T-helper 2 cell treated with Interferon-gamma antibody and Interleukin-4, amounts not matched to agents 5 μg/mL and 100 μg/mL, for 36 hours (primary cell): ENCODE measurements around the gene EFCAB5.
"Not testable (repeated sequence)": the region's sequence is repeated elsewhere in the genome, so short reads cannot be mapped to it uniquely, and the experiment has no call there.

ENCODE experiments used
- DNase-seq: peaks from one replicate; pipeline ENCODE4 v3.0.0; 2021; ENCODE audit warnings: low spot score
- H3K27ac Mint-ChIP-seq: one replicate; pipeline ENCODE4 v1.8.0; 2021; ENCODE audit warnings: mild to moderate bottlenecking, mixed read lengths
- H3K27me3 Mint-ChIP-seq: one replicate; pipeline ENCODE4 v1.8.0; 2021; ENCODE audit warnings: low read depth, mixed read lengths
- H3K36me3 Mint-ChIP-seq: one replicate; pipeline ENCODE4 v1.8.0; 2021; ENCODE audit warnings: low read depth, mixed read lengths
- H3K4me1 Mint-ChIP-seq: one replicate; pipeline ENCODE4 v1.8.0; 2021; ENCODE audit warnings: low read depth, mixed read lengths
- H3K4me3 Mint-ChIP-seq: one replicate; pipeline ENCODE4 v1.8.0; 2022; ENCODE audit warnings: mild to moderate bottlenecking, moderate library complexity, mixed read lengths
- H3K9me3 Mint-ChIP-seq: one replicate; pipeline ENCODE4 v1.8.0; 2021; ENCODE audit warnings: mixed read lengths

The EFCAB5 gene

DNA sequence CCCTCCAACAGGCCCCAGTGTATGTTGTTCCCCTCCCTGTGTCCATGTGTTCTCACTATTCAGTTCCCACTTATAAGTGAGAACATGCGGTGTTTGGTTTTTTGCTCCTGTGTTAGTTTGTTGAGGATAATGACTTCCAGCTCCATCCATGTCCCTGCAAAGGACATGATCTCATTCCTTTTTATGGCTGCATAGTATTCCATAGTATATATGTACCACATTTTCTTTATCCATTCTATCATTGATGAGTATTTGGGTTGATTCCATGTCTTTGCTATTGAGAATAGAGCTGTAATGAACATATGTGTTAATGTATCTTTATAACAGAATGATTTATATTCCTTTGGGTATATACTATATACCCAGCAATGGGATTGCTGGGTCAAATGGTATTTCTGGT lies 16.1 kb downstream of the EFCAB5 start:
- Mint-ChIP-seq H3K9me3 (peaks cover 15% of the 10 kb centered on the region), H3K27me3 (peaks cover 13% of the 10 kb centered on the region)

DNA sequence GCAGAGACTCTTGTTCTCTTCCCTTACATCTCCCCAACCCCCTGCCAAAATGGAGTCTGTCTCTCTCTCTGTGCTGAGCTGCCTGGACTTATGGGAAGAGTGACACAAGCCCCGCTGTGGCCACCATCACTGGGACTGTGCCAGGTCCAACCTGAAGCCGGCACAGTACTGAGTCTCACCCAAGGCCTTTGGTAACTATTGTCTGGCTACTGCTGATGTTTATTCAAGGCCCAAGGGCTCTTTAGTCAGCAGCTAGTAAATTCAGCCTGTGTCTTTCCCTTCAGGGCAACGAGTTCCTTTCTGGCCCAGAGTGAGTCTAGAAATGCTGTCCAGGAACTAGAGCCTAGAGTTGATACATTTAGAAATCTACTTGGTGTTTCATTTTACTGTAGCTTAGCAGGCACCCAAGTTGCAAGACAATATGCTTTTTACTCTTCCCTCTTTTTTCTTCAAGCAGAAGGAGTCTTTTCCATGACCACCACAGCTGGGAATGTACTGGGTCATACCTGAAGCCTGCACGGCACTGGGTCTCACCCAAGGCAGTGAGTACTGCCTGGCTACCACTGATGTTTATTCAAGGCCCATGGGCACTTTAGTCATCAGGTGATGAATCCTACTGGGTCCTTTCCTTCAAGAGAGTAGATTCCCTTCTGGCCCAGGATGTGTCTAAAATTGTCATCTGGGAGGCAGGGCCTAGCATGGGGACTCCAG lies 17.7 kb downstream of the EFCAB5 start:
- no peak for DNase-seq
- H3K36me3 Mint-ChIP-seq, result no peaks in the 10 kb centered on the region
- H3K27ac Mint-ChIP-seq, result no peak overlapping the region
- peaks cover 7% of the 10 kb centered on the region for H3K9me3 Mint-ChIP-seq
- peaks cover 15% of the 10 kb centered on the region for H3K27me3 Mint-ChIP-seq
- no peak overlapping the region for H3K4me3 Mint-ChIP-seq
- H3K4me1 Mint-ChIP-seq, result no peaks in the 10 kb centered on the region

More for the DNA sequence above, 16.1 kb downstream of the EFCAB5 start:
- H3K36me3 Mint-ChIP-seq, H3K27ac Mint-ChIP-seq, DNase-seq, H3K4me3 Mint-ChIP-seq, H3K4me1 Mint-ChIP-seq: not testable (repeated sequence)

DNA sequence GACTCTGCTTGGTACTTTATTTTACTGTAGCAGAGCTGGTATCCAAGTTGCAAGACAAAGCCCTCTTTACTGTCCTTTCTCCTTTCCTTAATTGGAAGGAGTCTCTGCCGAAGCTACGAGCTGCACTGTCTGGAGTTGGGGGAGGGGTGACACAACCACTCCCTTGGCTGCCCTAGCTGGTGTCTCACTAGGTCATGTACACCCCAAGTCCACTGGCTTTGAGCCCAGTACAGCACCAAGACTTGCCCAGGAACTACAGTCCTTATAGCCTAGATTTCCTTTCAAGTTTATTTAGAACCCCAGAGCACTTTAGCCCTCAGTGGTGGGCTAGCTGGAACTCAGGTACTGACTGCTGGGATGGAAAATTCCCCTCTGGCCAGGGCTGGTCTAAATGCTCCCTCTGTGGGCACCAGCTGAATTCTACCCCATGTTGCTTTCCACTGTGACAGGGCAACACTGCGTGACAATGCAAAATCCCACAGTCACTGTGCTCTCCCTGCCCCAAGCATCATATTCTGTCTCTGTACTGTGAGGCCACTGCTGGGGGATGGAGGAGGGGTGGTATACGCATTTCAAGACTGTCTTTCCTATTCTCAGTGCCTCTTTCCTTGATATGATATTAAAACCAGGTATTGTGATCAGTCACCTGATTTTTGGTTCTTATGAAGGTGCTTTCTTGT lies 18.4 kb downstream of the EFCAB5 start:
- peaks cover 15% of the 10 kb centered on the region for H3K27me3 Mint-ChIP-seq
- no peak overlapping the region for H3K27ac Mint-ChIP-seq
- H3K4me3 Mint-ChIP-seq, result no peak overlapping the region
- no peak for DNase-seq
- no peaks in the 10 kb centered on the region for H3K36me3 Mint-ChIP-seq
- H3K4me1 Mint-ChIP-seq, result no peaks in the 10 kb centered on the region
- H3K9me3 Mint-ChIP-seq, result peaks cover 3% of the 10 kb centered on the region

DNA sequence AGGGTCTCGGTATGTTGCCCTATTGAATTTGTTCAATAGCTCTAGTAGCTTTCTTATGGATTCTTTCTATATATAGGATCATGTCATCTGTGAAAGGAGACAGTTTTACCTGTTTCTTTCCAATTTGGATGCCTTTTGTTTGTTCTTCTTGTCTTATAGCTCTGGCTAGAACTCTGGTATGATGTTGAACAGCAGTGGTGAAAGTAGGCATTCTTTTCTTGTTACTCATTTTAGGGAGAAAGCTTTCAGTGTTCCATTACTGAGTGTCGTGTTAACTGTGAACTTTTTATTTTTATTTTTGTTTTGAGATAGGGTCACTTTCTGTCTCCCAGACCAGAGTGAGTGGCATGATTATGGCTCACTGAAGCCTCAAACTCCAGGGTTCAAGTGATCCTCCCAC lies 21.2 kb downstream of the EFCAB5 start:
- Mint-ChIP-seq H3K27me3 (peaks cover 10% of the 10 kb centered on the region), H3K36me3 (no peaks in the 10 kb centered on the region), H3K4me3 (no peak overlapping the region), H3K9me3 (no peaks in the 10 kb centered on the region), H3K27ac (no peak overlapping the region), H3K4me1 (no peaks in the 10 kb centered on the region)
- no peak for DNase-seq

DNA sequence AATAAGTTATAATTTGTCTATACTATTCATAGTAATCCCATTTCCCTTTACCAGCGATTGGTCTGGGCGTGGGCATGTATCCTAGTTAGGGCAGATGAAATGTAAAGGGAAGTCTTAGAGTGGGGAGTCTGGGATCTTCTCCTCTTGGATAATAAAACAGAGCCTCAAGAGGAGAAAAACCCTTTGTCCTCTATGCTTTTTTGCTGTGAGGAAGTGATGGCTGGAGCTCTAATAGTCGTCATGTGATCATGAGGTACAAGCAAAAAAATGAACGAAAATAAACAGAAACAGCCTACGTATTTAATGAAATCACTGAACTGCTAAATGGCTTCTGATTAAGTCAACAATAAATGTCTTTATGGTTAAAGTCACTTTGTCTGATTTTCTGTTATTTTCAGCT lies 26.8 kb downstream of the EFCAB5 start:
- H3K4me3 Mint-ChIP-seq, result no peak overlapping the region
- H3K27me3 Mint-ChIP-seq, result peaks cover 5% of the 10 kb centered on the region
- H3K27ac Mint-ChIP-seq, result no peak overlapping the region
- no peak for DNase-seq
- no peaks in the 10 kb centered on the region for H3K36me3 Mint-ChIP-seq
- H3K4me1 Mint-ChIP-seq, result no peaks in the 10 kb centered on the region
- no peaks in the 10 kb centered on the region for H3K9me3 Mint-ChIP-seq

DNA sequence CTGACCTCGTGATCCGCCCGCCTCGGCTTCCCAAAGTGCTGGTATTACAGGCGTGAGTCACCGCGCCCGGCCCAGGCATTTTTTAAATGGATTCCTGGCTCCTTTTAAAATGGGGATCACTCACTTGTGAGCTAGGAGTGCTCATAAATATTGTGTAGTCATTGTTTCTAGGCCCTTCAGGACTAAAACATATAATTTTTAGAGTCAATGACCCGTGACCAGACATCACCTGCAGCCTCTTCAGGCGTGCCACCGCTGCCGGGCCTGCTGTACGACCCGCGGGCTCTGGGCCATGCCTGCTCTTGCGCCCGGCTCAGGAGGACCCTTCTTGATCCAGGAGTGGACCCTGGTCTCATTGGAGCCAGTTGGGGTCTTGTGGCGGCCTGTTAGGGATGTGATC lies 30.8 kb downstream of the EFCAB5 start:
- Mint-ChIP-seq H3K9me3 (no peaks in the 10 kb centered on the region), H3K4me3 (no peak overlapping the region), H3K27ac (no peak overlapping the region), H3K4me1 (no peaks in the 10 kb centered on the region), H3K27me3 (peaks cover 14% of the 10 kb centered on the region), H3K36me3 (no peaks in the 10 kb centered on the region)
- no peak for DNase-seq

DNA sequence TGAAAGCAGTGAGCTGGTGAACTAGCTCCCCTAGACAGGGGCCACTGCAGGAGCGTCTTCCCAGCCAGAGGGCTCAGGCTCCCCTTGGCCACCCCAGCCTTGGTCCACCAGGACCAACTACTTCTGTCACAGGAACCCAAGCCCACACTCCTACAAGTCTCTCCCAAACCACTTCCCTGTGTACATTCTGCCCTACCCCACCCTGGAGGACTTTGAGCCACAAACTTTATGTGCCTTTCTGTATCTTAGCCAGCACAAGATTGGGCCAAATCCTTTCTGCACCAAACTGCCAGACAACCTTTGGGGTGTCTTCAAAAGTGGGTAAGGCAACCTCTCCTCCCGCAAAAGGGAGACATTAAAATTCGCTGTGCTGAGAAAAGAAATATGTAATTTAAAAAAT lies 31.6 kb downstream of the EFCAB5 start:
- no peaks in the 10 kb centered on the region for H3K9me3 Mint-ChIP-seq
- peaks cover 16% of the 10 kb centered on the region for H3K27me3 Mint-ChIP-seq
- no peak for DNase-seq
- H3K4me1 Mint-ChIP-seq, result no peaks in the 10 kb centered on the region
- H3K27ac Mint-ChIP-seq, result no peak overlapping the region
- no peak overlapping the region for H3K4me3 Mint-ChIP-seq
- H3K36me3 Mint-ChIP-seq, result no peaks in the 10 kb centered on the region

DNA sequence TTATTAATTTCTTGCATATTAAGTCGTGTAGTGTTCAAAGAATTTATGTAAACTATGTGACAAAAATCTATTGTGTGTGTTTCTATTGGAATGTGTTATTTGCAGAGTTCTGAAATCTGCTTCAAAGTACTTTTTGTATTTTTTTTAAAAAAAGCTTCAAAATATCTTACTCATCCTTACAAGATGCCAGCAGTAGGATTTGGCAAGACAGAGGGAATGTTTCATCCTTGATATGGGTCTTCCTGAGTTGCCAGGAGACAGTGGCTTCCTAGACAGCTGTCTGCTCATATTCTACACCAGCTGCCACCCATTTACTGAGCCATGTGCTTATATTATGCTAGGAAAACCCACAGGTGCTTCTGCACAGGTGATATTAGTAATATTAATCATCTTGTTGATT lies 36.4 kb downstream of the EFCAB5 start:
- H3K36me3 Mint-ChIP-seq, result no peaks in the 10 kb centered on the region
- H3K4me3 Mint-ChIP-seq, result no peak overlapping the region
- H3K27me3 Mint-ChIP-seq, result peaks cover 20% of the 10 kb centered on the region
- no peak overlapping the region for H3K27ac Mint-ChIP-seq
- no peak for DNase-seq
- H3K9me3 Mint-ChIP-seq, result no peaks in the 10 kb centered on the region
- no peaks in the 10 kb centered on the region for H3K4me1 Mint-ChIP-seq

DNA sequence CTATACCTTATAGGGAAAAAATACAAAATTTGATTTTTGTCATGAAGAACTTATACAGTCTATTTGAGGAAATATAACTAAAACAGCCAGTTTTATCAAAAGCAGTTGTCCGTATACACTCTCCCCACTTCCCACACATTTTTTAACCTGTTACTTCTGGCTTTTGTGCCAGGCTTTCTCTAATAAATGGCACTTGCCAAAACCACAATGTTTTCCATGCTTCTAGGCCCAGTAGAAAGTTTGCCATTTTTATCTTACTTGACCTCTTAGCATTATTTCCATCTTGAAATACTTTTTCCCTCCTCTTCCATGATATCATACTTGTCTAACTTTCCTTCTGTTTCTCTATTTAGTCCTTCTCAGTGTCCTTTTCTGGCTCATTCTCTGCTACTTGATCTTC lies 38.8 kb downstream of the EFCAB5 start:
- DNase-seq, result no peak
- Mint-ChIP-seq H3K27me3 (peaks cover 20% of the 10 kb centered on the region), H3K4me3 (no peak overlapping the region), H3K4me1 (no peaks in the 10 kb centered on the region), H3K27ac (no peak overlapping the region), H3K36me3 (no peaks in the 10 kb centered on the region), H3K9me3 (no peaks in the 10 kb centered on the region)

DNA sequence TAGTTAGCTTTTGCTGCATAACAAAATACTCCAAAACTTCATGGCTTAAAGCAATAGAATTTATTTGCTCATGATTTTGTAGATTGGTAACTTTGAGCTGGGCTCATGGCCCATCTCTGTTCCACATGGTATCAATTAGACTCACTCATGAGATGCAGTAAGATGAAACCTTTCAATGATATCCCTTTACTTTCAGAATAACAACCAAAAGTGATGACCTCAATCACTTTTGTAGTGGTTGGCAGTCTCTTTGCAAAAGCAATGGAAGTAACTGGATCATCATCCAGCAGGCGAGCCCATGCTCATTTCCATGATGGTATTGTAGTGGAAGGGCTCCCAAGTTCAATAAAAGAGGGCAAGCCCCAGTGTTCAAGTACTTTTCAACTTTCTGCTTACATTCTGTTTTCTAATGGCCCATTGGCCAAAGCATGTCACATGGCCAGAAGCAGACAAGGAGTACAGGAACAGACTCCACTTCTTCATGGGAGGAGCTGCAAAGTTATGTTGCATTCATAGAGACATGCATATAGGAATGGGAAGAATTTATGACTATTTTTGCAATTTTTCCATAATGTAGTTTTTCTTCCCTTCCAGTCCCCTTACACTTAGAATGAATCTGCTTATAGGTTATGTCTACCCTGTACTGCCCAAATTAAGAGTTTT lies 41.7 kb downstream of the EFCAB5 start:
- Mint-ChIP-seq H3K27me3 (peaks cover 7% of the 10 kb centered on the region), H3K4me3 (no peak overlapping the region), H3K9me3 (no peaks in the 10 kb centered on the region), H3K27ac (no peak overlapping the region), H3K36me3 (no peaks in the 10 kb centered on the region), H3K4me1 (no peaks in the 10 kb centered on the region)
- no peak for DNase-seq

DNA sequence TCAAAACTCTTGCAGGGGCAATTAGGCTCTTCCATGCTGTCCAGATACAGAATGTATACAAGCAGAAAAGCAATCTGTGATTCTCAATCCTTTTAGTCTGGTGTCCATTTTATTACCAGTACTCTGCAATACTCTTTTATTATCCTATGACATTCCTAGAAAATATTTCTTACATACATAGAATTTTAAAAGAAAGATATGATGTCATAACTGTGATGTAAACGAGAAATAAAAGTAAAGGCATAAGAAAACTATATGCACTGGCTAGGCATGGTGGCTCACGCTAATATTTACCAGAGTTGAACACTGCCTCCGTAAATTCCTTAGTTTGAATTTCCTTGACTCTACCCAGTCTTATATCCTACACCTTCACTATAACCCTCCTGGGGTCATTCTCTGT lies 55.0 kb downstream of the EFCAB5 start:
- Mint-ChIP-seq H3K27ac (no peak overlapping the region), H3K27me3 (peaks cover 14% of the 10 kb centered on the region), H3K4me3 (no peak overlapping the region), H3K36me3 (no peaks in the 10 kb centered on the region), H3K9me3 (peaks cover 3% of the 10 kb centered on the region), H3K4me1 (peaks cover 9% of the 10 kb centered on the region)
- no peak for DNase-seq

DNA sequence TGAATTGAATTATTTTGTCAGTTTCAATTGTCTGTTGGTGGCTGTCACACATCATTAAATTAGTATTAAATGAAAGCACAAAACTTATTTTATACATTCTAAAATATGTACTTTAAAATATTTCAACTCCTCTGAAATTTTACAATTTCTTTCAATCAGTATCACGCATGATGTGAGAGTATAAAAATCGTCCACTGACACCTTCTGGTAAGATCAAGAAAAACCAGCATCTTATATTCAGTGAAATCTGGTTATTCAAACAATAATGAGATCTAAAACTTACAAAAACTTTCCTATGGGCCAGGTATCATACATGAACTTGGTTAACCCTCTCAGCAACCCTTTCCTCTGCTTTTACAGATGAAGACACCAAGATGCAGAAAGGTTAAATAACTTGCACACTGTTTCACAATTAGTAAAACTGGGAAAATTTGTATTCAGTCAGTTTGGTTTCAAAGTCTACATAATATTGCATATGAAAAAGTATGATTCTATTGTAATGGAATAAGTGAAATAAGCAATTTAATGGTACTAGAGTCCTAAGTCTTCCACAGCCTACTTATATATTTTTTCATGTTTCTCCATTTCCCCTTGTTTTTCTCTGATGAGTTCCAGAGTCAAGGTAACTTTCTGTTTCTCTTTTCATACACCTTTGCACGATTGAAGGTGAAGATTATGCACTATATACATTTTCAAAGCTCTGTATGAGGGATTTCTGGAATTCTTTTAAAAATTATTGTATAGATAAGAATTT lies 58.7 kb downstream of the EFCAB5 start:
- H3K27me3 Mint-ChIP-seq, result peaks cover 14% of the 10 kb centered on the region
- no peak overlapping the region for H3K27ac Mint-ChIP-seq
- H3K4me3 Mint-ChIP-seq, result no peak overlapping the region
- no peak for DNase-seq
- no peaks in the 10 kb centered on the region for H3K9me3 Mint-ChIP-seq
- H3K36me3 Mint-ChIP-seq, result no peaks in the 10 kb centered on the region
- H3K4me1 Mint-ChIP-seq, result peaks cover 9% of the 10 kb centered on the region

DNA sequence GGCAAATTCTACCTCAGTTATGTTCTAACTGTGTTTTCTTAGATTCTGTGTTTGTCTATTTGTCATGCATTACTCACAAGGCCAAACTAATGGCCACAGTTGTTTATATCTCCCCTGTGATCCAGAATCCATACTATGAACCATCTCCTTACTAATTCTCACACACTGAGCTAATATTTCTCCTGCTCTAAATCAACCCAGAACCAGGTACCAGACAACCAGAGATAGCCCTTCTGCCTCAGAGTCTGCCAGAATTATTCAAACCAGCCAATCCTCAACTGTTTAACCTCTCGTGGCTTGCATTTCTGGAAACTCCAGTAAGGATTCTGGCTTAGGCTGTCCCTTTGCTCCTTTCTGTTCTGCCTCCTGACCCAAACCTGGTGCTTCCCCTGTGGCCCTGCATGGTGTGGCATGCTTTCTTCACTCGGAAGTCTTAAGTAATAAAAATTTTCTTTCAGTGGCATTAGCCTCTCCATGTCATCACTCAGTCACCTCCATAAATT lies 59.4 kb downstream of the EFCAB5 start:
- Mint-ChIP-seq H3K4me3 (no peak overlapping the region), H3K36me3 (no peaks in the 10 kb centered on the region), H3K9me3 (no peaks in the 10 kb centered on the region), H3K27me3 (peaks cover 8% of the 10 kb centered on the region), H3K27ac (no peak overlapping the region), H3K4me1 (peaks cover 9% of the 10 kb centered on the region)
- no peak for DNase-seq

DNA sequence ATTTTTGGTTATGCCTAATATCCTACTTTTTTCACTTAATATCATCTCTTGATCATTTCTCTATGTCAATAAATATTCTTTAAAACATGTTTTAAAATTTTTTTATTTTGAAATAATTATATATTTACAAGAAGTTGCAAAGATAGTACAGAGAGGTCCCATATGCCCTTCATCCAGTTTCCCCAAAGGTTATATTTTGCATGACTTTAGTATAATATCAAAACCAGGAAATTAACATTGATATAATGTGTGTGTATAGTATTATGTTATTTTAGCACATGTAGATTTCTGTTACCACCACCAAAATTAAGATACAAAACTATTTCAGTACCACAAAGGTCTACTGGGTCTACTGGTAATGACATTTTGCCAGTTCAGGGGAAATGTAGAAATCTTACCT lies 60.7 kb downstream of the EFCAB5 start:
- no peaks in the 10 kb centered on the region for H3K9me3 Mint-ChIP-seq
- peaks cover 6% of the 10 kb centered on the region for H3K27me3 Mint-ChIP-seq
- no peaks in the 10 kb centered on the region for H3K36me3 Mint-ChIP-seq
- no peak overlapping the region for H3K4me3 Mint-ChIP-seq
- no peak overlapping the region for H3K27ac Mint-ChIP-seq
- H3K4me1 Mint-ChIP-seq, result peaks cover 9% of the 10 kb centered on the region
- DNase-seq, result no peak
